Liver (tissue), 9 donors: ENCODE data around the gene PANK1. TPM values are rescaled to one million over a fixed set of nuclear protein-coding genes. Genes with fewer than 3 reads are reported as not detected.

Experiments
- DNase-seq: peaks from one replicate; pipeline ENCODE4 v3.0.0-alpha.2; 2017; ENCODE audit warnings: low spot score
- H3K27ac ChIP-seq, 2 donors: one replicate each; pipeline ENCODE4 v1.7.0; 2013; ENCODE audit warnings: inconsistent platforms in 2 of 2, low read length in 2 of 2, control low read depth in 1 of 2, low read depth in 1 of 2, mild to moderate bottlenecking in 1 of 2
- H3K27me3 ChIP-seq, 4 donors: one replicate each; pipeline versions ENCODE4 v1.6.1 to v1.7.0; 2013; ENCODE audit warnings: low read length in 3 of 4, inconsistent platforms in 1 of 4, mild to moderate bottlenecking in 1 of 4, moderate library complexity in 1 of 4; ENCODE audit not compliant: control insufficient read depth in 4 of 4, insufficient read depth in 4 of 4
- H3K36me3 ChIP-seq, 4 donors: one replicate each; pipeline versions ENCODE4 v1.6.1 to v1.7.0; 2013; ENCODE audit warnings: low read length in 3 of 4, mild to moderate bottlenecking in 3 of 4, low read depth in 1 of 4, moderate library complexity in 1 of 4; ENCODE audit not compliant: control insufficient read depth in 4 of 4, insufficient read depth in 3 of 4
- H3K4me1 ChIP-seq, 4 donors: one replicate each; pipeline versions ENCODE4 v1.6.1 to v1.7.0; 2013; ENCODE audit warnings: low read length in 3 of 4, mild to moderate bottlenecking in 3 of 4, moderate library complexity in 1 of 4; ENCODE audit not compliant: control insufficient read depth in 4 of 4, insufficient read depth in 4 of 4
- H3K4me3 ChIP-seq, 3 donors: one replicate each; pipeline versions ENCODE4 v1.6.1 to v1.7.0; 2013; ENCODE audit warnings: low read length in 3 of 3, control low read depth in 1 of 3, low read depth in 1 of 3, mild to moderate bottlenecking in 1 of 3
- H3K9ac ChIP-seq, 2 donors: one replicate each; pipeline ENCODE4 v1.7.0; 2013; ENCODE audit warnings: low read length in 2 of 2, mild to moderate bottlenecking in 2 of 2, moderate library complexity in 2 of 2, control low read depth in 1 of 2, low read depth in 1 of 2
- H3K9me3 ChIP-seq, 4 donors: one replicate each; pipeline versions ENCODE4 v1.6.1 to v1.7.0; 2013; ENCODE audit warnings: low read length in 3 of 4; ENCODE audit not compliant: control insufficient read depth in 4 of 4
- EGR1 ChIP-seq, 2 donors: IDR thresholded peaks; 2 replicates each; pipeline ENCODE4 v1.6.1; 2016 to 2018; ENCODE audit warnings: antibody characterized with exemption in 2 of 2, low read depth in 2 of 2
- FOXA1 ChIP-seq: IDR thresholded peaks from 2 replicates; pipeline ENCODE4 v1.6.1; 2016; ENCODE audit warnings: antibody characterized with exemption
- FOXA2 ChIP-seq: IDR thresholded peaks from 2 replicates; pipeline ENCODE4 v1.6.1; 2016; ENCODE audit warnings: antibody characterized with exemption
- GABPA ChIP-seq, 2 donors: IDR thresholded peaks in 1 of 2; conservative IDR thresholded peaks in 1 of 2; 2 replicates each; pipeline ENCODE4 v1.6.1; 2016; ENCODE audit warnings: antibody characterized with exemption in 2 of 2, mild to moderate bottlenecking in 1 of 2, moderate library complexity in 1 of 2
- HNF4A ChIP-seq, 2 donors: conservative IDR thresholded peaks; 2 replicates each; pipeline ENCODE4 v1.6.1; 2016; ENCODE audit warnings: antibody characterized with exemption in 2 of 2, mild to moderate bottlenecking in 2 of 2
- HNF4G ChIP-seq: IDR thresholded peaks from 2 replicates; pipeline ENCODE4 v1.6.1; 2016; ENCODE audit warnings: antibody characterized with exemption
- NR2F2 ChIP-seq: IDR thresholded peaks from 2 replicates; pipeline ENCODE4 v1.6.1; 2016; ENCODE audit warnings: antibody characterized with exemption
- RAD21 ChIP-seq, 2 donors: IDR thresholded peaks; 2 replicates each; pipeline ENCODE4 v1.6.1; 2016; ENCODE audit warnings: antibody characterized with exemption in 2 of 2, mild to moderate bottlenecking in 2 of 2
- RXRA ChIP-seq, 2 donors: IDR thresholded peaks; 2 replicates each; pipeline ENCODE4 v1.6.1; 2017 to 2018; ENCODE audit warnings: antibody characterized with exemption in 2 of 2, mild to moderate bottlenecking in 1 of 2
- SP1 ChIP-seq: IDR thresholded peaks from 2 replicates; pipeline ENCODE4 v1.6.1; 2018; ENCODE audit warnings: antibody characterized with exemption, mild to moderate bottlenecking
- TAF1 ChIP-seq: conservative IDR thresholded peaks from 2 replicates; pipeline ENCODE4 v1.6.1; 2016; ENCODE audit warnings: antibody characterized with exemption, mild to moderate bottlenecking
- YY1 ChIP-seq: IDR thresholded peaks from 2 replicates; pipeline ENCODE4 v1.6.1; 2016; ENCODE audit warnings: antibody characterized with exemption, mild to moderate bottlenecking
- ZBTB33 ChIP-seq: IDR thresholded peaks from 2 replicates; pipeline ENCODE4 v1.6.1; 2016; ENCODE audit warnings: antibody characterized with exemption
- WGBS: extraction: QIAGEN DNeasy Blood & Tissue Kit; methylation state at CpG from one replicate; pipeline ENCODE4 v1.1.7; 2013; 5-methylcytosine and 5-hydroxymethylcytosine counted together
- polyA plus RNA-seq, 2 donors: library from polyadenylated mRNA; stranded (reverse) in 1 of 2; unstranded in 1 of 2; fragments of 200-250 nt in 1 of 2; fragments of >200 nt in 1 of 2; fragmentation: Nextera tagmentation in 1 of 2; extraction: Ambion mirVana in 1 of 2; gene quantifications; one replicate each; pipeline versions ENCODE4 v1.2.1 to v1.2.3, GENCODE V29; 2013 to 2015
- total RNA-seq, 2 donors: library from RNA; depleted of rRNA; stranded (reverse); fragments of >200 nt; gene quantifications; one replicate each; pipeline ENCODE4 v1.2.3, GENCODE V29; 2014
- TF ChIP-seq, protein P1 (sequence below): fragments of 150-350 bp; IDR thresholded peaks from 2 replicates; pipeline ENCODE4 v1.5.1; 2017; ENCODE audit warnings: improper control_type of control experiment, low read depth, low read length; ENCODE audit not compliant: missing input control
- TF ChIP-seq, protein P2 (sequence below): IDR thresholded peaks from 2 replicates; pipeline ENCODE4 v1.6.1; 2016; ENCODE audit warnings: antibody characterized with exemption
- donor health status: healthy.
- donor health status: healthy.
- donor health status: healthy.
- donor health status: healthy.
- donor health status: healthy.

The PANK1 gene
- total and polyA plus RNA-seq, 4 donors = 30.0 to 105 (median 44.7) TPM

DNA sequence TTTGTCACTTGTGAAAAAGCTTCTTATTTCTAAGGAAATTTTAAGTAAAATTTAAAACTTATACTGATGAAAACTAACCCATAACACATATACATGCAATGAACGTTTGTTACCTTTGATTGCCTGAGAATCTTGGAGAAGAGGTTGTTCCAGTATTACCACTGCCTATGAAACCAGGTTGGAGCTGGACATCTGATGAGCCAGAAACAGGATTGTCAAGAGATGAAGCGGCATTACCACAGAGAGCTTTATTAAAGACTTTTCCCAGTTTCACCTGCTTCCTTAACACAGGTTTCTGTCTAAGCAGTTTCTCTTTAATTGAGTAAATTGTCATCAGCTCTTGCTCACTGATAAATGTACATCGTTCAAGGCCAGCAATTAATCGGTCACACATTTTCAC is 47.4 kb upstream of the PANK1 start:
- Histone ChIP-seq H3K9me3 (no peaks in the 10 kb centered on the region), H3K4me1 (no peaks in the 10 kb centered on the region), H3K9ac (no peak overlapping the region), H3K36me3 (no peaks in the 10 kb centered on the region), H3K4me3 (no peak overlapping the region), H3K27ac (no peak overlapping the region), H3K27me3 (no peaks in the 10 kb centered on the region)
- no peak for DNase-seq
- 74% methylated on average over 4 of the region's 4 CpGs for WGBS
- TF ChIP-seq RXRA (IDR thresholded peaks at IDR 0.05) = no peak
- TF ChIP-seq FOXA2 = no peak
- TF ChIP-seq YY1 = no peak
- no peak for TF ChIP-seq HNF4A (conservative IDR thresholded peaks at IDR 0.05)
- no peak for TF ChIP-seq GABPA (IDR thresholded peaks at IDR 0.05 in 1 of 2, conservative IDR thresholded peaks at IDR 0.05 in 1 of 2)
- TF ChIP-seq NR2F2 = no peak
- TF ChIP-seq, protein P1, sequence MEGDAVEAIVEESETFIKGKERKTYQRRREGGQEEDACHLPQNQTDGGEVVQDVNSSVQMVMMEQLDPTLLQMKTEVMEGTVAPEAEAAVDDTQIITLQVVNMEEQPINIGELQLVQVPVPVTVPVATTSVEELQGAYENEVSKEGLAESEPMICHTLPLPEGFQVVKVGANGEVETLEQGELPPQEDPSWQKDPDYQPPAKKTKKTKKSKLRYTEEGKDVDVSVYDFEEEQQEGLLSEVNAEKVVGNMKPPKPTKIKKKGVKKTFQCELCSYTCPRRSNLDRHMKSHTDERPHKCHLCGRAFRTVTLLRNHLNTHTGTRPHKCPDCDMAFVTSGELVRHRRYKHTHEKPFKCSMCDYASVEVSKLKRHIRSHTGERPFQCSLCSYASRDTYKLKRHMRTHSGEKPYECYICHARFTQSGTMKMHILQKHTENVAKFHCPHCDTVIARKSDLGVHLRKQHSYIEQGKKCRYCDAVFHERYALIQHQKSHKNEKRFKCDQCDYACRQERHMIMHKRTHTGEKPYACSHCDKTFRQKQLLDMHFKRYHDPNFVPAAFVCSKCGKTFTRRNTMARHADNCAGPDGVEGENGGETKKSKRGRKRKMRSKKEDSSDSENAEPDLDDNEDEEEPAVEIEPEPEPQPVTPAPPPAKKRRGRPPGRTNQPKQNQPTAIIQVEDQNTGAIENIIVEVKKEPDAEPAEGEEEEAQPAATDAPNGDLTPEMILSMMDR = no peak
- no peak for TF ChIP-seq RAD21 (IDR thresholded peaks at IDR 0.05)

DNA sequence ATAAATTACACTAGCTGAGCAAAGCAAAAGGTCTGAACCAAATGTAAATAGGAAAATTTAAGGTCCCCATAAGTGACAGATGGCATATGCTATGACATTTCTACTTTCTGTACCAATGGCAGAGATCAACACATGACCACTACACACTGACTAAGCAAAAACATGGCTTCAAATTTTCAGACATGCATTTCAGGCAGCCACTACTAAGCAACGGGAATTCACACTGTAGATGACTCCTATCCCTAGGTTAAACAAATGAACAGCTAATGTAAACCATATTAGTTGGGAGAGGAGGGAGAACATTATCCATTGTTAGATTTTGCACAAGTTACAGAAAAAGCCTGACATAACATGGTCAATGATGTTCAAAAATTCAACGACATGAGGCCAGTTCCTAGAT is 45.0 kb upstream of the PANK1 start:
- Histone ChIP-seq H3K9ac (no peak overlapping the region), H3K4me1 (no peaks in the 10 kb centered on the region), H3K4me3 (no peak overlapping the region), H3K36me3 (no peaks in the 10 kb centered on the region), H3K9me3 (no peaks in the 10 kb centered on the region), H3K27me3 (no peaks in the 10 kb centered on the region), H3K27ac (no peak overlapping the region)
- TF ChIP-seq NR2F2 = no peak
- no peak for TF ChIP-seq HNF4G
- TF ChIP-seq ZBTB33 = no peak
- no peak for TF ChIP-seq FOXA1
- TF ChIP-seq HNF4A (conservative IDR thresholded peaks at IDR 0.05) = no peak
- DNase-seq = no peak
- WGBS = 55% methylated on average over 2 of the region's 2 CpGs

- 75% methylated on average over 4 of the region's 4 CpGs for WGBS
- H3K4me1 ChIP-seq = no peaks in the 10 kb centered on the region
- DNase-seq = no peak
- no peak overlapping the region for H3K9ac ChIP-seq
- H3K36me3 ChIP-seq = no peaks in the 10 kb centered on the region
- H3K9me3 ChIP-seq = no peaks in the 10 kb centered on the region
- TF ChIP-seq, protein P1 = no peak
- TF ChIP-seq HNF4A (conservative IDR thresholded peaks at IDR 0.05) (no peak), TAF1 (no peak), NR2F2 (no peak), HNF4G (no peak), ZBTB33 (no peak), GABPA (IDR thresholded peaks at IDR 0.05 in 1 of 2, conservative IDR thresholded peaks at IDR 0.05 in 1 of 2) (no peak), RAD21 (IDR thresholded peaks at IDR 0.05) (no peak), FOXA1 (no peak), FOXA2 (no peak), EGR1 (IDR thresholded peaks at IDR 0.05; ENCODE audit: low read depth in 2 of 2) (no peak), SP1 (no peak), RXRA (IDR thresholded peaks at IDR 0.05) (no peak), YY1 (no peak)
- TF ChIP-seq, protein P2, sequence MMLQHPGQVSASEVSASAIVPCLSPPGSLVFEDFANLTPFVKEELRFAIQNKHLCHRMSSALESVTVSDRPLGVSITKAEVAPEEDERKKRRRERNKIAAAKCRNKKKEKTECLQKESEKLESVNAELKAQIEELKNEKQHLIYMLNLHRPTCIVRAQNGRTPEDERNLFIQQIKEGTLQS = no peak
- H3K27me3 ChIP-seq = no peaks in the 10 kb centered on the region
- no peak overlapping the region for H3K27ac ChIP-seq
- no peak overlapping the region for H3K4me3 ChIP-seq
Measured at GRCh38 chr10:89685936-89686335, 40.9 kb upstream of the PANK1 start.
